ENCODE results near the gene YWHAB. TPM values are rescaled to one million over a fixed set of nuclear protein-coding genes. Genes with fewer than 3 reads are reported as not detected.

YWHAB gene
- total and polyA plus RNA-seq, 2 donors (not counting 1 experiment from before 2014, with no cell fraction given), result 80.3 to 200 TPM

GRCh38 chr20:44838521-44838920 is 47.0 kb upstream of the YWHAB start:
- ATAC-seq (ENCODE audit: low read depth), result no peak

GRCh38 chr20:44839481-44839880 is 46.0 kb upstream of the YWHAB start:
- Mint-ChIP-seq H3K27ac (no peak overlapping the region), H3K4me3 (no peak overlapping the region), H3K9me3 (ENCODE audit: insufficient read depth) (peaks cover 4% of the 10 kb centered on the region), H3K27me3 (peaks cover 39% of the 10 kb centered on the region), H3K4me1 (no peaks in the 10 kb centered on the region)
- peaks cover 0 to 3% (median 0%) of the 10 kb centered on the region in 3 donors for H3K9me3 ChIP-seq (ENCODE audit: control extremely low read depth in 1 of 3, control insufficient read depth in 2 of 3, insufficient read depth in 1 of 3, low read length in 2 of 3)
- no peak overlapping the region for H3K4me3 ChIP-seq (ENCODE audit: control extremely low read depth in 1 of 5, extremely low read depth in 1 of 5, insufficient read depth in 1 of 5, low read depth in 2 of 5, low read length in 4 of 5)
- POLR2A ChIA-PET, result interaction anchor here (0.7 kb wide), 1 partner anchor 14 kb away, joined by 4 read pairs; no protein-coding TSS in a partner anchor
- no peaks in the 10 kb centered on the region for H4K20me1 ChIP-seq (ENCODE audit: control insufficient read depth, insufficient read depth, low read length, poor library complexity, severe bottlenecking)
- no peaks in the 10 kb centered on the region for H3K79me2 ChIP-seq (ENCODE audit: control insufficient read depth, insufficient read depth, low read length)
- H3K36me3 ChIP-seq (replicated peaks in 1 of 2; ENCODE audit: control extremely low read depth in 1 of 2, control insufficient read depth in 1 of 2, extremely low read depth in 1 of 2, insufficient read depth in 2 of 2, low read length in 1 of 2), result no peaks in the 10 kb centered on the region
- H2AFZ ChIP-seq (ENCODE audit: insufficient read depth, low read depth, low read length, poor library complexity, severe bottlenecking), result no peak overlapping the region
- intact Hi-C loops (cut with micrococcal nuclease), result no loop called here
- TF ChIP-seq EZH2 (IDR thresholded peaks at IDR 0.05; ENCODE audit: borderline replicate concordance, insufficient read depth, low read depth, low read length, poor library complexity, severe bottlenecking), result no peak
- no peak for TF ChIP-seq CTCF (IDR thresholded peaks at IDR 0.05)
- 80% methylated on average over 2 of the region's 5 CpGs for WGBS (ENCODE audit: insufficient coverage)
- no peaks in the 10 kb centered on the region for H3K4me1 ChIP-seq (ENCODE audit: control insufficient read depth in 2 of 2, insufficient read depth in 2 of 2, low read length in 2 of 2)
- ATAC-seq (ENCODE audit: low read depth), result no peak
- no peak for DNase-seq
- CTCF ChIA-PET, result no interaction called here
- H3K27me3 ChIP-seq (replicated peaks in 1 of 4; ENCODE audit: control extremely low read depth in 1 of 4, control insufficient read depth in 3 of 4, insufficient read depth in 4 of 4, low read length in 3 of 4), result peaks cover 0 to 30% (median 7%) of the 10 kb centered on the region in 4 experiments
- no peak overlapping the region for H3K4me2 ChIP-seq (replicated peaks; ENCODE audit: low read depth, low read length, poor library complexity, severe bottlenecking)
- H3K27ac ChIP-seq (ENCODE audit: low read length in 2 of 2), result no peak overlapping the region
- H3K9ac ChIP-seq (ENCODE audit: low read length), result no peak overlapping the region

More at GRCh38 chr20:44838521-44838920, 47.0 kb upstream of the YWHAB start:
- Mint-ChIP-seq H3K9me3 (ENCODE audit: insufficient read depth) (peaks cover 4% of the 10 kb centered on the region), H3K27ac (no peak overlapping the region), H3K27me3 (peaks cover 32% of the 10 kb centered on the region), H3K4me3 (no peak overlapping the region), H3K4me1 (no peaks in the 10 kb centered on the region)
- Histone ChIP-seq H3K9me3 (ENCODE audit: control extremely low read depth in 1 of 3, control insufficient read depth in 2 of 3, insufficient read depth in 1 of 3, low read length in 2 of 3) (peaks cover 0 to 3% (median 0%) of the 10 kb centered on the region in 3 donors), H2AFZ (ENCODE audit: insufficient read depth, low read depth, low read length, poor library complexity, severe bottlenecking) (no peak overlapping the region), H3K4me2 (replicated peaks; ENCODE audit: low read depth, low read length, poor library complexity, severe bottlenecking) (no peak overlapping the region), H3K27me3 (replicated peaks in 1 of 4; ENCODE audit: control extremely low read depth in 1 of 4, control insufficient read depth in 3 of 4, insufficient read depth in 4 of 4, low read length in 3 of 4) (peaks cover 0 to 25% (median 5%) of the 10 kb centered on the region in 4 experiments), H3K9ac (ENCODE audit: low read length) (no peak overlapping the region), H3K4me1 (ENCODE audit: control insufficient read depth in 2 of 2, insufficient read depth in 2 of 2, low read length in 2 of 2) (no peaks in the 10 kb centered on the region), H3K36me3 (replicated peaks in 1 of 2; ENCODE audit: control extremely low read depth in 1 of 2, control insufficient read depth in 1 of 2, extremely low read depth in 1 of 2, insufficient read depth in 2 of 2, low read length in 1 of 2) (no peaks in the 10 kb centered on the region), H3K4me3 (ENCODE audit: control extremely low read depth in 1 of 5, extremely low read depth in 1 of 5, insufficient read depth in 1 of 5, low read depth in 2 of 5, low read length in 4 of 5) (no peak overlapping the region), H3K79me2 (ENCODE audit: control insufficient read depth, insufficient read depth, low read length) (no peaks in the 10 kb centered on the region), H3K27ac (ENCODE audit: low read length in 2 of 2) (no peak overlapping the region), H4K20me1 (ENCODE audit: control insufficient read depth, insufficient read depth, low read length, poor library complexity, severe bottlenecking) (no peaks in the 10 kb centered on the region)
- ChIA-PET CTCF (no interaction called here), POLR2A (no interaction called here)
- WGBS (ENCODE audit: insufficient coverage), result 90% methylated on average over 1 of the region's 1 CpG
- no peak for DNase-seq
- intact Hi-C loops (cut with micrococcal nuclease), result no loop called here
- TF ChIP-seq CTCF (IDR thresholded peaks at IDR 0.05), result no peak
- TF ChIP-seq EZH2 (IDR thresholded peaks at IDR 0.05; ENCODE audit: borderline replicate concordance, insufficient read depth, low read depth, low read length, poor library complexity, severe bottlenecking), result no peak

All from B cell (primary cell).